TTC549 (cell line): Measurements from ENCODE around the gene TLCD1.

ENCODE experiments used
- FAIRE-seq: peaks from 2 replicates; lab custom pipeline; 2012; peaks lifted over from hg19 to GRCh38; lab: Jason Lieb, UNC

Gene TLCD1

DNA sequence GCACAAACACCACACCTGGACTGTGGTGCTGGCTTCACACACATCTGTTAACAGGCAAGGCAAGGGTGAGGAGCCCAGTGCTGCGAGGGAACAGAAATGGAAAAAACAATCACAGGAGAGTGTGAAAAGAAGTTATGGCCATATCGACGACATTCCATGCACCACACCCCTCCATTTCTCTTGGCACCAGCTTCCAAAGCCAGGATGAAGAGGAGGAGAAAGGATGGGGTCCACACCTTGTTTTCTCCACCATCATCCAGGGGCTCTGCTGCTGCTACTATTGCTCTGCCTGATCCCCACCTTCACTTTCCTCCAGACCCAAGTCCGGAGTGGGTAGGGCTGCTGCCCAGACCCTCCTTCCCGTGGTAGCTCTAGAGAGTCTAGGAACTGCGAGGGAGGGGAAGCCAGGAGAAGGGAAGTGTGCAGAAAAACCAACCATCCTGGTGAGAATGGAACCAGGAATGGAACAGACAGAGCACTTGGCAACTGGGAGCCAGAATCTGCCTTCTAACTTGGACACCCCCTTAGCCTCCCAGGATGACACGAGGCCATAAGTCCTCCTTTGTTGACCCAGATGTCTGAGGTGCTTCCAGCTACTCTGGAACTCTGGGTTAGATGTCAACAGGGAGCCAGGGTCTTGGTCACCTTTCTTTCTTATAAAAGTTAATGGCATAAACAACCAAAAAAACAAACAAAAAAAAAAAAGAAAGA lies 13.2 kb downstream of the TLCD1 start:
- FAIRE-seq: no peak

GRCh38 chr17:28712032-28712704 lies 13.9 kb downstream of the TLCD1 start:
- no peak for FAIRE-seq

DNA sequence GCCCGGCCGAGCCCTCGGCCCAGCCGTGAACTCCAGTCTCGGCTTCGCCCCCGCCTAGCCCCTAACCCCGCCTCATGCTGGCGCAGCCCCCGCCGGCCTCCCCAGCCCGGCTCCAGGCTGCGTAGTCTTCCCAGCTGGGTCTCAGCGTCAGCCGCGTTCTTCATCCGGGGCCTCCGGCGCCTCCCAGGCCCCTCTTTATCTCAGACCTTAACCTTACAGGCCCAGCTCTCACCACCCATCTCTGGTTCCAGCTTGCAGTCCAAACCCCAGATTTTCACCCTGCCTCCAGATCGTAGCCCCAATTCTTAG lies 14.4 kb downstream of the TLCD1 start, which contains the start of gene PROCA1:
TSS of gene PROCA1 (minus strand) at position 166 of the 309 bp plus-strand sequence. CDS start 228 bp downstream, outside the sequence.
- no peak for FAIRE-seq

DNA sequence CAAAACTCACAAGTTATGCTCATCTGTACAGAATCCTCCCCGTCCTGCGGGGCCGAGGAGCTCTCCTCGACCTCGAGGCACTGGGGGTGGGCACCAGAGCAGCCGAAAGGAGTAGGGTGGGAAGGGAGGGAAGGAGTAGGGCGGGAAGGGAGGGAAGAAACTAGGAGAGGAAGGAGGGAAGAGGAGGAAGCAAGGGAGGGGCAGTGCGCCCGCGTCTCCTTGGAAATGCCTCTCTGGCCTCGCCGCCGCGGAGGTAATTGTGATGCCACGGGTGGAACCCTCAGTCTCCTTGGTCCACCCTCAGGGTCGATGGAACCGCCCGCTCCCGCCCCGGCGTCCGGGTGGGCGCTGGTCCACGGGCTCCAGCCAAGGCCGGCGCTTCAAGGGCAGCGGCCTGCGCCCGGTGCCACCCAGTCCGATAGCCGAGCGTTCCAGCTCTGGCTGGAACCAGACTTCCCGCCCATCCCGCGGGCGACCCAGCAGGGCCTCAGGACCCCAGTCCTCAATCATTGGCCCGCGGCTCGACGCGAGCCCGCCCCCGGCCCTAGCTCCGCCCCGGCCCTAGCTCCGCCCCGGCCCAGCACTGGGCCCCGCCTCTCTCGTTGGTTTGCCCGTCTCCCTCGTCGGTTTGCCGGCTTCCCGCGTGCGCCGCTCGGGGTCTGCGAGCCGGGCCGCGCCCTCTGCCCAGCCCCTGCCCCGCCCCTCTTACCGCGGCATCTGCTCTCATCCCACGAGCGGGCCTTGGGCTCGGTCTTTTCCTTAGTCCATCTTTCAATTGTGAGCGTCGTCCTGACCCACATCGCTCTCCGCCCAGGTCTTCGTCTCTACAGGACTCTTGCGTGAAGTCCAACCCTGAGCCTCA lies 14.9 kb downstream of the TLCD1 start:
- no peak for FAIRE-seq

- FAIRE-seq: no peak
Measured at GRCh38 chr17:28707339-28707720, 18.7 kb downstream of the TLCD1 start.

GRCh38 chr17:28706471-28707338 lies 19.3 kb downstream of the TLCD1 start:
- FAIRE-seq: no peak

GRCh38 chr17:28705728-28706334 lies 20.2 kb downstream of the TLCD1 start:
- FAIRE-seq: no peak

DNA sequence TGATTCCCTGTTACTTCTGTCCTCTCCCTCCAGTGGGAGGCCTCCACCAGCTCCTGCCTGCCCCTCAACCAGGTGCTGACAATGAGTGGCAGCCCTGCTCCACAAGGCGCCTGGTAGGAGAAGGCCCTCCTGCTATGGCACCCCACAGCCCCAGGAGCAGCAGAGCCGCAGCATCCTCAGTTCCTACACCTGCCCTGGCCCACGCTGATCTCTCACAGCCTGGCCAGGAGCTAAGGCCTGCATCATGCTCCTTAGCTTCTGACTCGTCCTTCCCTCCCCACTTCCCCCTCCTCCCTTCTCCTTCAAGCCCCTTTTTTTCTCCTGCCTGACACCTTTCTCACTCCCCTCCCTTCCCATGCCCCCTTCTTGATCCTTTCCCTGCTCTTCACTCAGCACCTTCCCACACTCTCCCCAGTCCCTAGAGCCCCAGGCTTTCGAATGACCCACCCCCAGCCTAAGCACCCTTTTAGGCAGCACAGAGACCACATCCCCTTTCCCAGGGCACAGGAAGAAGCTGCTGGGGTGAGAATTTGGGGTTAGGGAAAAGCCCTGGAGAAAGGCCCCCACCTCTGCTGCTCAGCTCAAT lies 20.9 kb downstream of the TLCD1 start:
- FAIRE-seq: no peak

GRCh38 chr17:28704219-28704858 lies 21.7 kb downstream of the TLCD1 start:
- no peak for FAIRE-seq

DNA sequence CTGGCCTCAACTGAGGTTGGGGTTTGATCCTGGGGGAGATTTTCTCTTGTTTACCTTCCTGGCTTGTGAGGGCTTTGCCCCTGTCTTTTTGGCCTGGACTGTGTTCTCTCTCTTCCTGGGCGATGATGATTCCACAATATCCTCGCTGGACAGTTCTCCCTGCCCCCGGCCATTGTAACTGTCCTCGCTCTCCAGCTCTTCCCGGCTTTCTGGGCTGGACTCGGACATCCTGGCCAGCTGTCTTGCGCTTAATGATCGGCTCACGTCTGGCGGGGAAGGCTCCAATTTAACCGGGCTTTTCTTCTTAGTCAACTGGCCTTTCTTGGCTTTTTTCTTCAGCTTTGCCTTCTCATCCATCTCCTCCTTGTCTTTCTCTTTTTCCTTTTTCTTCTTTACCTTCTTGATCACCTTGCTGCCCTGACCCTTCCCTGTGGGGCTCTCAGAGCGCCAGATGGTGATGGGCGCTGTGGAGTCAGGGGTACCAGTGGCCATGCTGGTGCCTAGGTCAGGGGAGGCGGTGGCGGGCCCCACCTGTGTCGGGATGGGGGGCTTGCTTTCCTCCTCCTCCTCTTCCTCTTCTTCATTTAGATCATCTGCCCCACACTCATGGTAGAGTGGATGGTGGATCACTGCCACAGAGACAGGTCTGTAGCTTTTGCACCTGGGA lies 22.3 kb downstream of the TLCD1 start:
- FAIRE-seq: no peak

DNA sequence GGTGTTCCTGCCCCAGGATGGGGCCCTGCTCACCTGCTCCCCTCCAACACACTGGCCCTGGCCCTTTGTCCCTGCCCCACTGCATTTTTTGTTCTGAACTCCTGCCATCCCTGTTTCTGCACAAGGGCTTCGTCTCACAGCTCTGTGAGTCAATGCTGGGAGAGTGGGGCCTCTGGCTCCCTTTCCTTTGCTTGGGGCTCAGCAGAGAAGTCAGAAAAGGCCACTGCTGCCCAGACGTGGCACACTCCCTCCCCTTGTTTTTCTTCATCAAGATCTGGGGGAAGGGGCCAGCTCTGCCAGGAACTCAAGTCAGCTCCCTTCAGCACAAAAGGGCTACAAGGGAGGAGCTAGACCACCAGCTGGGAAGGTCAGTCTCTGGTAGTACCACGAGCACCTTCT lies 23.3 kb downstream of the TLCD1 start:
- no peak for FAIRE-seq

- FAIRE-seq: no peak
Measured at GRCh38 chr17:28702026-28702751, 23.8 kb downstream of the TLCD1 start.

- FAIRE-seq: no peak
Measured at GRCh38 chr17:28700830-28701492, 25.1 kb downstream of the TLCD1 start.

- no peak for FAIRE-seq
Measured at GRCh38 chr17:28700278-28700677, 25.8 kb downstream of the TLCD1 start.

- FAIRE-seq: no peak
Measured at GRCh38 chr17:28698253-28698941, 27.6 kb downstream of the TLCD1 start.

- no peak for FAIRE-seq
Measured at GRCh38 chr17:28693869-28694268, 32.2 kb downstream of the TLCD1 start.

- FAIRE-seq: no peak
Measured at GRCh38 chr17:28689011-28689410, 37.0 kb downstream of the TLCD1 start.

GRCh38 chr17:28688481-28688880 lies 37.6 kb downstream of the TLCD1 start:
- FAIRE-seq: no peak
